Cerebellar nuclear complex (tissue), 1 donor: Measurements from ENCODE around the gene NFATC4.

Experiments used
- DNase-seq, 2 experiments: peaks; one replicate each; lab custom pipeline; 2025; lab: John Stamatoyannopoulos, UW

Gene NFATC4

DNA sequence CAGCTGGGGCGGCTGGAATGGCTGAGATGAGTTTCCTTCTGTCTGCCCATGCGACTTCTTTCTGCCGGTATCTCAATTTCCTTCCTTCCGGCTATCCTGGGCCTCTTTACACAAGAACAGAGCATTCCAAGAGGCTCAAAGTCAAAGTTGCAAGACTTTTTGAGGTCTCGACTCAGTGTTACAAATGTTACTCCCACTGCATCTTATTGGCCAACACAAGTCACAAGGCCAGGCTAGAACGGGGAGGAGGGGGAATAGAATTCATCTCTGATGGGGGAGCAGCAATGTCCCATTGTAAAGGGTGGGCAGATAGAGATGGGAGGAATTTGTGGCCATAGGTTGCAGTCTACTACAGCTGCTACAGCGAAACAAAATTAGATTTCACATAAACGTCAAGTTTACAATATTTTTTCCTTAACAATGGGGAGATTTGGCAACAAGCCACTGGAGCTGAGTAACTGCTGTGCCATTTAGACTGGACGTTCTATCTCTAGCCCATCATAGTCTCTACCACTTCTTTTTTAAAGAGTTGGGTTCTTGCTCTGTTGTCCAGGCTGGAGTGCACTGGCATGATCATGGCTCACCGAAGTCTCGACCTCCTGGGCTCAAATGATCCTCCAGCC is 21.4 kb downstream of the NFATC4 start:
- DNase-seq, result no peak

DNA sequence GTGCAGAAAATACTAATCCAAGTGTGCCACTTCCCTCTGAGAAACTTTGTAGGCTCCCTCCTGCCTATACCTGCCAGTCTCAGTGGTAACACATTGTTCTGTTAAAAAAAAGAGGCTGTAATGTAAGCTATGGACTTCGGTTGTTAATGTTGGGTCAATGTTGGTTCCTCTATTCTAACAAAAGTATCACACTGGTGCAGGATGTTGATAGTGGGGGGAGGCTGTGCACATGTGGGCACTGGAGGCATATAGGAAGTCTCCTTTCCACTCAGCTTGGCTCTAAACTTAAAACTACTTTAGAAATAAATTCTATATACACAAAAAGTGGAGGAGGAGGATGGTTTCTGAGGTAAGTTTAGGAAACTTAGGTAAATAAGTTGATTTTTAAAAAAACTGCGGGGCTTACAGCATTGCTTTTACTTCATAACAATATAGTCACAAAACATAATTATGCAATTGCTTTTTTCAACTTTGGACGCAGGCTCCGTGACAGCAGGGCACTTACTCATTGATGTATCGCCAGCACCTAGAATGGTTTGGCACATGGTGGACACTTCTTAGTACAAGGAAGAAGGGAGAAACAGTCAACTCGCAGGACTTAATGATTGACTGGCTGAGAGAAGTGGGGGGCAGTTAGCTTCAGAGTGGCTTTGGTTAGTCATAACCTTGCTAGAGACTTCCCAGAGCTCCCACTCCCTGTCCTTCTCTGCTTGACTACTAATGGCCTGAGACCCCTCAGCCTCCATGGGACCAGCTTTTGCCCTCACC is 22.9 kb downstream of the NFATC4 start:
- DNase-seq, result no peak

DNA sequence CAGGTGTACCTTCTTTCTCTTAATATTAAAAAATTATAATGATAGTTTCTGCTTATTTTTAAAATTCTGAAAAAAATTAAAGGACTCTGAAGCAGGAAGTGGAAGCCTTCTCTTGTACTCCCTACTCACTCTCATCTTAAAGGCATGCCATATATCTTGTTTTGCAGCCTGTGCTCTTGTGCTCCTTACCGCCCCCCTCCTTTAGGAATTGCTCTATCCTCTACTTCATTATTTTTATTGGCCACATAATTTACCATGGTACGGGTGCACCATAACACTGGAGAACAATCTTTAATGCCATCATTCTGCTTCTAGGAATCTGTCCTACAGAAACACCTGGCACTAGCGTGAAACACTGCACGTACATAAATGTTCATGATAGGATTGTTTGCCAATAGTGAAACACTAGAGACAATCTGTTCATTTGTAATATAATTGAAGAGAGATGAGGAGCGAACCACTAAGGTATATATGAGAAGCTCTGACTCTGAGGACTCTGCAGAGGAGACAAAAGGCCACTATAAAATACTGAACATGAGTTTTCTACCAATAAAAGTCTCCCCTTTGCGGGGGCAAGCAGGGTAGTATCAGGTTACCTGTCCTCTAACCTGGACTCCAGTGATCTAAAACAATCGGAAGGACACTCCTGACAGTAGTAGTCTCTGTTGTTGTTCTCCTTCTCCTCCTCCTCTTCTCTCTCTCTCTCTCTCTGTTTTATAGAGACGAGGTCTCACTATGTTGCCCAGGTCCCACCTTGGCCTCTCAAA is 24.5 kb downstream of the NFATC4 start:
- no peak for DNase-seq

DNA sequence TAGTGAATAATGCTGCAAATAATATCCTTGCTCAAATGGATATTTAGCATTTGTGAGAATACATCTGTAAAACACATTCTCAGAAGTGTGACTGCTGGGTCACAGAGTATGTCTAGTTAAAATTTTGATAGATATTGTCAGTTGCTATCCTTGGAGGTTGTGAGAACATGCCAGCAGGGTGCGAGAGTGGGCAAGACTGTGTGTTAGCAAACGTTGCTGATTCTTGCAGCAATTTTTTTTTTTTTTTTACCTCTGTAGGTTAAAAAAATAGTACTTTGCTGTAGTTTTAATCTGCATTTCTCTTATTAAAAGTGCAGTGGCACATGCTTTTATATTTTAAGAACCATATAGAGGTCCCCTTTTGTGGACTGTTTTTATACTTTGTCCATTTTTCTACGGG is 26.3 kb downstream of the NFATC4 start:
- DNase-seq, result no peak

DNA sequence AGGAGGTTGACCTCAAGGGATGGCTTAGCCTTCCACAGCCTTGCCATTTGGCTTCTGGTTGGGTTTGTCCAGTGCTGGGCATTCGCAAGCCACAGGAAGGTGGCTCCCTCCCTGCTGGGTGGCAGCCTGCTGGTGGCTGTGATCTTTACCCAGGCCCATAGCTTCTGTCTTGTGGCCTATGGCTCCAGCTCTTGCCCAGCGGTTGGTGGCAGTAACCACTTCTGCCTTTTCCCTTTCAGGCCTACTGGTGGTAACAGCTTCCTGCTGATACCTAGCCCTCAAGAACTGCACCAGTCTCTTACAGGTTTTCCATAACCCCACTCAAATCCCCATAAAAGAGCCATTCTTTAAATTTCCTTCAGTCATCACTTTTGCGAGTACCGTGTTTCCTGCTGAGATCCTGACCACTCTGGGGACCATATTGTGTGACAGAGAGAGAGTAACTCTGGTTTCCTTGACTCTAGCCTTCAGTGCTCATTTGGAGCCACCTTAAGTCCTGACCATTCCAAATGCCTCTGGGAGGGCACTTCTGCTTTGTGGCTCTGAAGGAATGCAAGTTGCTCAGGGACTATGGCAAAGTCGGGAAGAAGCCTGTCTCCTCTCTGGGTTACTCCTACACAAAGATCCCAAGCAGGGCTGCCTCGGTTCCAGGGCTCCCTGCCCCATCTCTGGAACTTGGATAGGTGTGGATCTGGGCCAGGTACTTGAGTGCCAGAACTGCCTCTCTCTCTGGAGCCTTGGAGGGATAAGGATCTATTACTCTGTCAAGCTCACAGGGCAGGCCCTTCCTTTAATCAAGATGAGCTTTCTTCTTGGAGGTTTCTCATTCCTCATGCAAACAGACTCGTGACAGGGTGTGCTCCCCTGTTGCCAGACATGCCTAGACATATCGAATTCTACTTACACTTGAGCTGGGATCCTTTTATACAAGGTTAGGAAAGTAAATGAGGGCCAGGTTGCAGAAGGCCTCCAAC is 27.9 kb downstream of the NFATC4 start:
- no peak for DNase-seq

DNA sequence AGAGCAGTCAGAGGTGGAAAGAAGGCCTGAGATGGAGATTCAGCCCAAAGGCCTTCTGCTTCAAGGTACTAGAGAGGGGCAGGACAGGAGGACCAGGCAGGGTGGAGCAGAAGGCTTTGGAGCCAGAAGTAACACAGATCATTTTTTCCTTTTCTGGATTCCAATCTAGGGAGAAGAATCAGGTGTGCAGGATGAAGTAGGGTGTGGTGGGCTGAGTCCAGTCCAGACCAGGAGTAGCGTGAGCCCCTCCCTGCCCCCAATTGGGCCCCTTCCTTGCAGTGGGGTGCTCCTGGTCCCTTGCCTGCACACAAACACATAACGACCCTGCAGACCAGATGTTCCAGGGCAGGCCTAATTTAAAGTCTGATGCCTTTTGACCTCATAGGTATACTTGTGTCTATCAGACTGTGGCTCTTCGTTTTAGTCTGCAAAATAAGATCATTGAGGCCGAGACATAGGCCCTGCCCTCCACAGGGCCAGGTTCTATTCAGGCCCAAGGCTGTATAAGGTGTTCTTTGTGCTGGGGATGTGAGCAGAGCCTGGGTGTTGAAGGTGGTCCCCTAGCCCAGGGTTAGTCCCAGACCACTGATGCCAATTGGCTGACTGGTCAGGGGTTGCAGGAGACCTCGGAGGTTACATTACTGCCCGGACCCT is 29.8 kb downstream of the NFATC4 start:
- DNase-seq, result no peak

DNA sequence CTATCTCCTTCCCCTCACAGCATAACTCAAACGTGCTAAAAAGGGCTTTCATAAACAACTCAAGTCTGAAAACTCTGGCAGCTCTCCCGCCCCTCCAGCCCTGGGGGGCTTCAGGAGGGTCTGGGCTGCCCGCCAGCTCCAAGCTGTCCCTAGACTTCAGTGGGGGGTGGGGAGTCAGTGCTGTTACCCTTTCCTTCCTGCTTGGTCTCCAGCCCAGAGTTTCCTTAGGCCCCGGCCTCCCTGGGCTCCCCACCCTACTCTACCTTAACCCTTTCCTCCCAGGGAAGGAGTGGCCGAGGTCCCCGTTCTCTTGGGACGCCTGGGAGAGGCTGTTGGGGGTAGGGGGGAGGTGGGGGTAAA is 30.3 kb downstream of the NFATC4 start:
- no peak for DNase-seq

DNA sequence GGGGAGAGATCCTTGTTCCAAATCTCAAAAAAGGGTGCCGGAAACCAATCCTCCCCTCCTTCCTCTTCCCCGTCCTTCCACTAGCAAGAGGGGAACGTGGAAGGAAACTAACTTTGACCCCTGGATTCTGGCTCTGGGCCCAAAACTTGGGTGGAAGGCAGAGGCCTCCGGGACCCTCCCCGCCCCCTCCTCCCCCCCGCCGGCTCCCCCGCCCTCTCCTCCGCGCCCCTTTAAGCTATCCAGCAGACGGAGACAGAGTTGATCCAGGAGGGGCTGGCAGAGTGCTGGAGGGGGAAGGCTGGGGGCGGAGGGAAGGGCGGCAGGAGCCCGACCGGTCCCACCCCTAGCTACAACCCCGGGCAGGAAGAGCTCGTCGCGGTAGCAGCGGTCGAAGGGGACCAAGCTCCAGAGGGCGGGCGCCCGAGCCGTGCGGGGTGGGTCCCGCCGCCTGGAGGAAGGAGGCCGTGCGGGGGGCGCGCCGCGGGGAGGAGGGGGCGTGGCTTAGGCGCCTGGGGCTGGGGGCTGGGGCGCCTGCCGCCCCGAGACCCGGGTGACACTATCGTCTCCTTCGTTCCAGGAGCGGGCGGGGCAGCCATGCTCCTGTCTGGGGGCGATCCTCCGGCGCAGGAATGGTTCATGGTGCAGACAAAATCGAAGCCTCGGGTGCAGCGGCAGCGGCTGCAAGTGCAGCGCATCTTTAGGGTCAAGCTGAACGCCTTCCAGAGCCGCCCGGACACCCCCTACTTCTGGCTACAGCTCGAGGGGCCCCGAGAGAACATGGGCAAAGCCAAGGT is 30.9 kb downstream of the NFATC4 start, which contains the start of gene NYNRIN:
Gene NYNRIN (plus strand): TSS at position 351 of the 794 bp plus-strand sequence. CDS start 244 bp downstream, at position 595.
- no peak for DNase-seq

DNA sequence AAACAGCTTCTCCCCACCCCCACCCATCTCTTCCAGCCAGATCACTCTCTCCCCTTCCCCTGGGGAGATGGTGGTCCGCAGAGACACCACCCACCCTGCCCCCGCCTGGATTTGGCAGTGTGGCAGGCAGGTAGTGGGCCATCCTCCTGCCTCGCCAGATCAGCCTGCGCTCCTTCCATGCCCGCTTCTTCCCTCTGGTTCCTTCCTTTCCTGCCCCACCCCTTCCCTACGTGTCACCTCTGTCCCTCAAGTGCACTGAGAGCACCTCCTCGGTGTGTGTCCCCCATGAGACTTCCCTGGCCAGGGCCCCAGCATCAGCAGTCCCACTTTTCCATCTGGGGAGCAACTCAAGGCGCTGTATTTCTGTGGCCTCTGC is 31.5 kb downstream of the NFATC4 start:
- no peak for DNase-seq

DNA sequence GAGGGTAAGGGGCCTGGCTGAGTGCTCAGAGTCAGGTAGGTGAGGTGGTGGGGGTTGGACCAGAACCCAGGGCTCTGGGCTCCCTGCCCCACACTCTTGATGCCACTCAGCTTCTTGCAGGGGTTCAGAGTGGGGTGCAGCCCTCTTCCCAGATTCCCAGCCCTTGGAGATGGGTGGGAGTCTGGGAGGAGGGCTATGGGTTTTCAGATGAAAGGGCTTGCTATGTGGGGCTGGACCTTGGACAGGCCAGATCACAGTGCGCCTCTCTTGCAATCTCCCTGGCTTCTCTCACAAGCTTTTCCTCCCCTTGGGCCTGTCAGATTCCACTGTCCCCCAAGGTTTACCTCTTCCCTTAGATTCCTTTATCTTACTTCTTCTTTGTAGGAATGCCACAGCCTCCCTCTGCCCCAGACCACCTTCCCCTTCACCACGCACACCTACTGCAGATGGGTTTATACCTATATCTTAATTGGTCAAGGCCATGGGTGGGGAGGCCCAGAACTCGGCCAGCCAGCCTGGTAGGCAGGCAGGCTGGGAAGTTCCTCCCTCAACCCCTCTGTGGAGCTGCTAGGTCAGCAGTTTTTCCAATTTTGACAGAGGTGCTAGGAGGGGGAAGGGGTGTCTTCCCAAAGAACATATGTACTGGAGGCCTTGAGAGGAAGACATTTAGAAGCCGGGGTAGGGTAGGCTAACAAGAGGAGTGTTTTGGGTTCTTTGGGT is 32.2 kb downstream of the NFATC4 start:
- no peak for DNase-seq

DNA sequence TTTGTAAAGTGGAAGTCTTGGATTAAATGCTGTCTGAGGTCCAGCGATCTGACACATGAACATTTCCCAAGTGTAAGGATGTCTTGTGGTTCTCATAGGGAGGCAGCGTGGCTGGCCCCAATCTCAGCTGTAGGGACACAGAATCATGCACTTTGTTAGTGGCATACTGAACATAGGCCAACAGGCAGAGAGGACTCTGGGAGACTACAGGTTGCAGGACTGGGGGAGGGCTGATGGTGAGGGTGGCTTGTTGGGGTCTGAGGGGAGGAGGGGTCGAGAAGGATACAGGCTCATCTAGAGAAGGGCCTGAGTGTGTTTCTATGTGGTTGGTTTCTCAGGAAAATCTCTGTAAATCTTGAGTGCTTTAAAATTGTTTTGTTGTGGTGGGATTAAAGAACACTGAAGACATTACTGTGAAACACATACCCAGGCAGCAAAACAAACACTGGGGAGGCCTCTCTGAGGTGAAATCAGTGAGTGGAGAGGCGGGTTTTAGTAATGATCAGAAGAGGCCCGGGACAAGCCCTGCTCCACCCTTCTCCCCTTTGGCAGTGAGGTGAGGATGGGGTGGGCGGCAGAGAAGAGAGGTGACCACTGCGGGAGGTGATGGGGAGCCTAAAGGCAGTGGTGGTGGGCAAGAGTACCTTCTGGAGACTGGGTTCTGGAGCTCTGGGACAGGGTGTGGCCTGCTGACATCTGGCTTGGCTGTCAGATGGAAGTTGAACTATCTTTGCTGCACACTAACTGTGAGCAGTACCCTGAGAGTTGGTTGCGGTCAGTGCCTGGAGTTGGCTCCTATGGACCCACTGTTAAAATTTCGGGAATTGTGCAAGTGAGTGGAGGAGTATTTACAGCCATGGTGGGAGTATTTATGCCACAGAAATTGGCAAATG is 34.1 kb downstream of the NFATC4 start:
- no peak for DNase-seq

DNA sequence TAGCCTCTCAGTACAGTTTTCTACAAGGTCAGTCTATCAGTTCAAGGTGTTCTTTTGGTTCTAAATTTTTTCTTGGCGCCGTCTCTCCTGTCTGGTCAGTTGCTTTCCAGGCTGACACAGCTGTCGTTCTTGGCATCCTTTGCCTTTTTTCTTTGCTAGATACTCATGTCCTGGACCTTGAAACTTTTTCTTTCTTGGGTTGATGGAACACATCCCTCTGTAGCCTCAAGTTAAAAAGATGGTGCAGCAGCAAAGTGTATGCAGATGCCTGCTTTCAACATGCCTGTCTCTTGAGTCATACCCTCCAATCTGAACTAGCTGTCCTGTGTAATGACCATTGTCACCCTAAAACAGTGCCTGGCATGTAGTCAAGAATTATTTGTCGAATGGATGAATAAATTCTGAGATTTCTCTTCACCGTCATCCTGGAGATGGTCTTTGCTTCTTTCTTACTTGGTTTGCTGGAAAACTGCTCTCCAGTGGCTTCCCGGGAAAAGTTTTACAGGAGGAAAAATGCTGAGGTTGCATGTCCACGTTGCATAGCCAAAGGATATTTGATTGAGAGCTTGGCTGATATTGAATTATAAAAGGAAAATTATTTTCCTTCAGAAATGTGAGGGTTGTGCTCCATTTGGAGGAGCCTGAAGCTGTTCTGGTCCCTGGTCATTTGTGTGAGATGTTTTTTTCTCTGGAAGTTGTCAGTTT is 35.5 kb downstream of the NFATC4 start:
- no peak for DNase-seq

DNA sequence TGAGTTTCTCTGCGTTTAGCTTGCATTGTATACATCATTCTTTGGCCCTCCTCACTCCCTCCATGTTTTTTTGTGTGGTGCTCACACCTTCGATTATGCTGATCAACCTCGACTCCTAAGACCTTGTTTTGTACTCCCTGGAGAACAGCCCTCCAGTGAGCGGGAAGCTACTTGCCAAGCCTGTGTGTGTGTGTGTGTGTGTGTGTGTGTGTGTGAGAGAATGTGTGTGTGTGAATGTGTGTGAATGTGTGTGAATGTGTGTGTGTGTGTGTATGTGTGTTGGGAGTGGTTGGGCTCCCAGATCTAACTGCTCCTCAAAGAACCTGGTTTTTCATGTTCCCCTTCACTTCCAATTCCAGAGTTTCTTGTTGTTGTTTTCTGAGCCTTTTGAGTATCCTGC is 36.8 kb downstream of the NFATC4 start:
- DNase-seq, result no peak

DNA sequence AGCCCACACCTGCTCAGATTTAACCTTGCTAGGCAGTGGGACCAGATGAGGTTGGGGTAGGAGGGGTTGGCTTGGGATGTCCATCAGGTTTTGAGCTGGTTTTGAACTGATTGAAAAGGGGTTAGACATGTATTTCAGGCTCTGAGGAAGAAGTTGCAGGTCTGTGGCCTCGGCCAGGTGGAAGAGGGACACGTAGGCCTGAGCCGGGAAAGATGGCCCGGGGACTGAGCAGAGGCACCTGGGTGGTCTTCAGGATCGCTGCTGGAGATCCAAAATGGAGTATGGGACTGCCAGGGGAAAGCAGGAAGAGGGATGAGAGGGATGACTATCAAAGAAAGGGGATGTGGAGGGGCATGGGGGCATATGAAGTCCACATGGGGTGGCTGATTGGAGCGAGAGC is 38.4 kb downstream of the NFATC4 start:
- DNase-seq, result no peak

DNA sequence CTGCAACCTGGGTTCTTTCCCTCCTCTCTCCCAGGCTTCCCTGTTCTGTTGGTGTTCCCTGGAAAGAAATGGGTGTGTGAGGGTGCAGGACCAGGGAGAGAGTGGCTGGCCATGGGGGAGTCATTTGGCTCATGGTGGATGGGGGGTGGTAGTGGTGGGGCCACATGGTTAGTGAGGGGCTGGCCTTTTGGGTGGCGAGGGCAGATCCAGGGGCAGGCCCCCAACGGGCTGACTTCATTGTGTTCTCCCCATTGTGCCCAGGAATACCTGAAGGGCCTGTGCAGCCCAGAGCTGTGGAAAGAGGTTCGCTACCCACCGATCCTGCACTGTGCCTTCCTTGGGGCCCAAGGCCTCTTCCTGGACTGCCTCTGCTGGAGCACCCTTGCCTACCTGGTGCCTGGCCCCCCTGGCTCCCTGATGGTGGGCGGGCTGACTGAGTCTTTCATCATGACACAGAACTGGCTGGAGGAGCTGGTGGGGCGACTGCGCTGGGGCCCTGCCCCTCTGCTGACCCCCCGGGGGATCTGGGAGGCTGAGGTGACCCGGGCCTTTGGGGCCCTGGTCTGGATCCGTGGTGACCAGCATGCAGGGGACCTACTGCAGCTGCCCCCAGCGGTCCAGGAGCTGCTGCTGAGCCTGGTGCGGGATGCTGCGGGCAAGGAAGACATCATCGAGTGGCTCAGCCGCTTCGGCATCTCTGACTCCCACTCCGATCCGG is 39.8 kb downstream of the NFATC4 start:
- DNase-seq, result no peak

DNA sequence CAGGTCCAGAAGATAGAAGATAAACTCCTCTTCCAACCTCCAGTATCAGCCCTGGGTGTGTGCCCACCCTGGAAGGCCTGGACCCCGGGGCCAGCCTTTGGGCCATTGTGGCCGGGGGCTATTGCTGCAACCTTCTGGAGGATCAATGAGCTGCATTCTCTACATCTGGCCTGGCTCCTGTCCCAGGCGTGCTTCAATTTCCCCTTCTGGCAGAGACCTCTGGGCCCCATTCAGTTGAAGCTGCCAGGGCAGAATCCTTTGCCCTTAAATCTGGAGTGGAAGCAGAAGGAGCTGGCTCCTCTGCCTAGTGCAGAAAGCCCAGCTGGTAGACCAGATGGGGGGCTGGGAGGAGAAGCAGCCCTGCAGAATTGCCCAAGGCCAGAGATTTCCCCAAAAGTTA is 40.8 kb downstream of the NFATC4 start:
- DNase-seq, result no peak

DNA sequence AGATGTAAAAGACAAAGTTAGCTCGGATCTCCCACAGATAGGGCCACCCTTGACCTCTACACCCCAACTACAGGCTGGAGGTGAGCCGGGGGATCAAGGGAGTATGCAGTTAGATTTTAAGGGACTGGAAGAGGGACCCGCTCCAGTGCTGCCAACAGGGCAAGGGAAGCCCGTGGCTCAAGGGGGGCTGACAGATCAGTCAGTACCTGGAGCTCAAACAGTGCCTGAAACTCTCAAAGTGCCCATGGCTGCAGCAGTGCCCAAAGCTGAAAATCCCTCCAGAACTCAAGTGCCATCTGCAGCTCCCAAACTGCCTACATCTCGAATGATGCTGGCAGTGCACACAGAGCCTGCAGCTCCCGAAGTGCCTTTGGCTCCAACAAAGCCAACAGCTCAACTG is 41.2 kb downstream of the NFATC4 start:
- DNase-seq, result no peak

DNA sequence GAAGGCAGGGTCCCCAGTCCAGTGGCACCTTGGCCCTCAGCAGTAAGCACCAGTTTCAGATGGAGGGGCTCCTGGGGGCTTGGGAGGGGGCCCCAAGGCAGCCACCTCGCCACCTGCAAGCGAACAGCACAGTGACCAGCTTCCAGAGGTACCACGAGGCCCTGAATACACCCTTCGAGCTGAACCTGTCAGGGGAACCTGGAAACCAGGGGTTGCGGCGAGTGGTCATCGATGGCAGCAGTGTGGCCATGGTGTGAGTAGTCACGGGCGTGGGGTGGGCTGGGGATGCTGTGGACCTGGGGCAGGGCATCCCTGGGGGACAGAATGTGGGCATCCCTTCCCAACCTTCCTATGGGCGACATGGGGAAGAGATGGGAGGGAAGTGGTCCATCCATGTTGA is 42.0 kb downstream of the NFATC4 start:
- no peak for DNase-seq
